IPS-18a (cell line): Measurements from ENCODE around the gene NUFIP1.
"Not testable (repeated sequence)": the region's sequence is repeated elsewhere in the genome, so short reads cannot be mapped to it uniquely, and the experiment has no call there.

ENCODE experiments used
- H3K27ac ChIP-seq: one replicate; pipeline ENCODE4 v1.5.1; 2013; ENCODE audit warnings: low read length
- H3K27me3 ChIP-seq: one replicate; pipeline ENCODE4 v1.6.1; 2013; ENCODE audit warnings: mild to moderate bottlenecking, low read length; ENCODE audit not compliant: control insufficient read depth, insufficient read depth
- H3K36me3 ChIP-seq: one replicate; pipeline ENCODE4 v1.6.1; 2013; ENCODE audit warnings: low read depth, low read length; ENCODE audit not compliant: control insufficient read depth
- H3K4me1 ChIP-seq: one replicate; pipeline ENCODE4 v1.6.1; 2013; ENCODE audit warnings: low read depth, low read length; ENCODE audit not compliant: control insufficient read depth
- H3K4me3 ChIP-seq: one replicate; pipeline ENCODE4 v1.5.1; 2013; ENCODE audit warnings: low read length
- H3K9ac ChIP-seq: one replicate; pipeline ENCODE4 v1.6.1; 2013; ENCODE audit warnings: mild to moderate bottlenecking, low read length, moderate library complexity
- H3K9me3 ChIP-seq: one replicate; pipeline ENCODE4 v1.6.1; 2013; ENCODE audit warnings: low read depth, low read length; ENCODE audit not compliant: control insufficient read depth

NUFIP1 gene

GRCh38 chr13:44989071-44989889 lies at the start of gene NUFIP1, which contains the start of gene GPALPP1:
TSS of gene NUFIP1 (minus strand) at chr13:44989471. CDS start at chr13:44989436, 35 bp downstream.
TSS of gene GPALPP1 (plus strand) at chr13:44989538. CDS start at chr13:44989655, 117 bp downstream.
- no peaks in the 10 kb centered on the region for H3K27me3 ChIP-seq
- peaks cover 12% of the 10 kb centered on the region for H3K36me3 ChIP-seq
- H3K9me3 ChIP-seq, result no peaks in the 10 kb centered on the region
- peaks cover 7% of the 10 kb centered on the region for H3K4me1 ChIP-seq
- H3K9ac ChIP-seq, result peak within 1 kb of the TSS; percentile 84
- H3K27ac ChIP-seq, result no peak within 1 kb of the TSS
- H3K4me3 ChIP-seq, result peak within 1 kb of the TSS; percentile 84

DNA sequence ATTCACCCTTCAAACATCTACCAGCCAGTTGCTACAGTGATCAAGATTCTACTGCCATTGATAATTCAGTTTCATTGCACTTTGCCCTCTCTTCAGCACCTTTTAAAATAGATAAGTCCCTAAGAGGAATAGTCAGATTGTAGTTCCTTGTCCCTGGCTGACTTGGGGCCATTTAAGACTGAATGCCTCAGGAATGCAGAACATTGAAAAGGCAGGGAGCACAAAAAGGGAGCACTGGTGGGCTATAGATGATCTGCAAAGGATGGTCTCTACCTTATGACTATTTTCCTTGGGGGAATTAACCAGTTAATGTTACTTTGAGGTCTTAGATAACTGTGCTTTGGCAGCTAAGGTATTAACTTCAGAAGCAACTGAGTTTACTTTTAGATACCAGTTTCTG lies 46.9 kb upstream of the NUFIP1 start:
- Histone ChIP-seq H3K4me3 (no peak overlapping the region), H3K36me3 (no peaks in the 10 kb centered on the region), H3K27ac (no peak overlapping the region), H3K9me3 (no peaks in the 10 kb centered on the region), H3K9ac (no peak overlapping the region), H3K4me1 (no peaks in the 10 kb centered on the region), H3K27me3 (no peaks in the 10 kb centered on the region)

DNA sequence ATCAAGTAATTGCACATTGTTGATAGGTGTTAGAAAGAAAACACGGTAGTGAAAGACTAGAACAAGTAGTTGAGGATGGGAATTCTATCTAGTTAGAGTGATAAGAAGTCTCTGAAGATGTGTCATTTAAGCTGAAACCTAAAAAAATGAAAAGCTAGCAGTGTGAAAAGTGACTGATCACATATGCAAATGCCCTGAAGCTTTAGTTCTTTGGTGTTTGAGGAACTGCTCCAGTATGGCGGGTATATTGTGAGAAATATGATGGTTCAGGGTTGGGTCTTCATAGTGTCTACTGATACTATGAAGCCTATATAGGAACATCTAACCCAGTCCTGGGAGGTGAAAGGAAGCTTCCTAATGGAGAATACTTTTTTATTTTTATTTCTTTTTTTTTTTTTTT lies 45.1 kb upstream of the NUFIP1 start:
- H3K4me1 ChIP-seq, result no peaks in the 10 kb centered on the region
- no peaks in the 10 kb centered on the region for H3K27me3 ChIP-seq
- H3K4me3 ChIP-seq, result no peak overlapping the region
- H3K36me3 ChIP-seq, result no peaks in the 10 kb centered on the region
- no peak overlapping the region for H3K9ac ChIP-seq
- H3K27ac ChIP-seq, result no peak overlapping the region
- no peaks in the 10 kb centered on the region for H3K9me3 ChIP-seq

DNA sequence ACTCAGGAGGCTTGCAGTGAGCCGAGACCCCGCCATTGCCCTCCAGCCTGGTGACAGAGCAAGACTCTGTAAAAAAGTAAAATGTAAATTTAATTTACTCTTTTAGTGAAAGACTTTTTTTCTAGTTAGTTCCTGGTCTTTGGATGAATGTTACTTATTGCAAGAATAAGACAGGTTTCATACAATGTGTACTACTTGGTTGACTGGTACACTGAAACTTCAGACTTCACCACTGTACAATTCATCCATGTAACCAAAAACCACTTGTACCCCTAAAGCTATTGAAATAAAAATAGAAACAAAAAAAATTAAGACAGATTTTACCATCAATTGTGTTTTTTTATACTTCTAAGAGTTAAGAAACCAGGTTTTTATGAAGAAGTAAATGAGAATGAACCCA lies 35.6 kb upstream of the NUFIP1 start:
- Histone ChIP-seq H3K9ac (no peak overlapping the region), H3K4me1 (no peaks in the 10 kb centered on the region), H3K9me3 (no peaks in the 10 kb centered on the region), H3K27me3 (no peaks in the 10 kb centered on the region), H3K27ac (no peak overlapping the region), H3K36me3 (peaks cover 24% of the 10 kb centered on the region), H3K4me3 (no peak overlapping the region)

DNA sequence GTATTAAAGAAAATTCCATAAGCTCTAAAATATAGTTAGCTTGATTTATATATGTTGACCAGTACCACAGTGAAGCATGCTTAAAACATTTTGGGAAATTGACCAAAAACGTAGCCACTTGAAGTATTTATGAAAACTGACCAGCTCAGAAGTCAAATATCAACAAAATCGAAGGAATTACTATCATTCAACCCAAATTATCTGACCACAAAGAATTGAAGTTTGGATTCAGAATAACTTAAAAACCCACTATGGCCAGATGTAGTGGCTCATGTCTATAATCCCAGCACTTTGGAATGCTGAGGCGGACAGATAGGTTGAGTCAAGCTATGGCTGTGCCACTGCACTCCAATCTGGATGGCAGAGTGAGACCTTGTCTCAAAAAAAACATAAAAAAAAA lies 32.0 kb upstream of the NUFIP1 start:
- no peak overlapping the region for H3K27ac ChIP-seq
- peaks cover 18% of the 10 kb centered on the region for H3K36me3 ChIP-seq
- no peaks in the 10 kb centered on the region for H3K9me3 ChIP-seq

GRCh38 chr13:45019981-45020380 lies 30.7 kb upstream of the NUFIP1 start:
- H3K9ac ChIP-seq, H3K4me3 ChIP-seq, H3K4me1 ChIP-seq, H3K9me3 ChIP-seq, H3K27me3 ChIP-seq, H3K27ac ChIP-seq: not testable (repeated sequence)
- H3K36me3 ChIP-seq, result peaks cover 24% of the 10 kb centered on the region

More for the DNA sequence above, 32.0 kb upstream of the NUFIP1 start:
- Histone ChIP-seq H3K4me1 (no peaks in the 10 kb centered on the region), H3K4me3 (no peak overlapping the region), H3K9ac (no peak overlapping the region), H3K27me3 (no peaks in the 10 kb centered on the region)

DNA sequence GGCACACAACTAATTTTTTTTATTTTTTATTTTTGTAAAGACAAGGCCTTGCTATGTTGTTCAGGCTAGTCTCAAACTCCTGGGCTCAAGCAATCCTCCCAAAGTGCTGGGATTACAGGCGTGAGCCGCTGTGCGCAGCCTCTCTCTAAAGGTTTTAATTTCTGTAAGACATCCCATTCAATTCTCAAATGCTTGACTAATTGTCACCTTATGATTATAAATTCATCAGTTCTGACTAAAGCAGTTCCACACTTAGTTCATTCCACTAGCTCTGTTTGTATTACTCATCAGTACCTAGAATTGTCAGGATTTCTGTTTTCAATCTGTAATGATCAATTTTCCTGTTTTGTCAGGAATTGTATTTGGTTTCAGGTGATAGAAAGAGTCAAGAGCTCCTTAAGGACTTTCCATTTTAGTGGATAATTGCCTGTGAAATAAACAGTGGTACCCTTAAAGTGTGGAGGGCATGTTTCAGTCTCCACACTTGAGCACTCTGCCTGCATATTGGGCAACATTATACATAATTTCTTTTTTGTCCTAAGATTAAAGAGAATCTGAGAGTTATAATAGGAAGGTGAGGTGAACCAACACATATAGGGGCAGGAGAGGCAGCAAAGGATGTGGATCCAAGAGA lies 27.6 kb upstream of the NUFIP1 start:
- H3K27ac ChIP-seq, result no peak overlapping the region
- H3K9me3 ChIP-seq, result no peaks in the 10 kb centered on the region
- peaks cover 26% of the 10 kb centered on the region for H3K36me3 ChIP-seq
- no peaks in the 10 kb centered on the region for H3K4me1 ChIP-seq
- H3K27me3 ChIP-seq, result no peaks in the 10 kb centered on the region
- H3K9ac ChIP-seq, result no peak overlapping the region
- no peak overlapping the region for H3K4me3 ChIP-seq

GRCh38 chr13:45015300-45015699 lies 26.0 kb upstream of the NUFIP1 start:
- no peaks in the 10 kb centered on the region for H3K9me3 ChIP-seq
- no peak overlapping the region for H3K27ac ChIP-seq
- no peak overlapping the region for H3K4me3 ChIP-seq
- no peak overlapping the region for H3K9ac ChIP-seq
- H3K27me3 ChIP-seq, result no peaks in the 10 kb centered on the region
- peaks cover 12% of the 10 kb centered on the region for H3K36me3 ChIP-seq
- no peaks in the 10 kb centered on the region for H3K4me1 ChIP-seq

DNA sequence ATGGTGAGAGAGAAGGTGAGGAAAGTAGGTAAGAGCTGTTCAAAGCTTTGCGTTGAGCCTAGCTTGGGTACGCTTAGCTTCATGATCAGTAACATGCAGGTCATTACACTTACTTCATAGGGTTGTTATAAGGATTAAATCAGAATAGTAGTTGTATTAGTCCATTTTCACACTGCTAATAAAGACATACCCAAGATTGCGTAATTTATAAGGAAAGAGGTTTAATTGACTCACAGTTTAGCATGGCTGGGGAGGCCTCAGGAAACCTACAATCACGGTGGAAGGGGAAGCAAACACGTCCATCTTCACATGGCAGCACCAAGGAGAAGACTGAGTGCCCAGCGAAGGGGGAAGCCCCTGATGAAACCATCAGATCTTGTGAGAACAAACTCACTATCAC lies 21.9 kb upstream of the NUFIP1 start:
- no peaks in the 10 kb centered on the region for H3K9me3 ChIP-seq
- H3K27ac ChIP-seq, result no peak overlapping the region
- no peak overlapping the region for H3K4me3 ChIP-seq
- H3K9ac ChIP-seq, result no peak overlapping the region
- peaks cover 24% of the 10 kb centered on the region for H3K36me3 ChIP-seq
- H3K27me3 ChIP-seq, result no peaks in the 10 kb centered on the region
- no peaks in the 10 kb centered on the region for H3K4me1 ChIP-seq

DNA sequence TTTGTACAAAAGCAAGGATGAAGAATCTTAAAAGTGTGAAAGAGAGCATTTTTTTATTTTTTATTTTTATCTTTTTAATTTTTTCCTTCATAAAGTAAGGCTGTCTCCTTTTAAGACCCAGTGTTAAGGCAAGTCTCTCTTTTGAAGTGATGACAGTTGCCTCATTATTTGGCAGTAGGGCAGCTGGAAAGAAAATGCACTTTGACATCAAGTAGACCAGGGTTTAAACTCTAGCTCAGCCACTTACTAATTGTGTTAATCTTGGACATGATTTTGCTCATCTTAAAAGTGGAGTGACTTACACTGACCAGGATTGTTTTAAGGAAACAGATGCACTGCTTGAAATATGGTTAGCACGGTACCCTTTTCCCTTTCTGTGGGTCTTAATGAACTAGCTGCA lies 18.6 kb upstream of the NUFIP1 start:
- Histone ChIP-seq H3K9me3 (no peaks in the 10 kb centered on the region), H3K36me3 (peaks cover 15% of the 10 kb centered on the region), H3K4me3 (no peak overlapping the region), H3K27me3 (no peaks in the 10 kb centered on the region), H3K27ac (no peak overlapping the region), H3K4me1 (no peaks in the 10 kb centered on the region), H3K9ac (no peak overlapping the region)

GRCh38 chr13:45007225-45007624 lies 18.0 kb upstream of the NUFIP1 start:
- no peak overlapping the region for H3K9ac ChIP-seq
- H3K9me3 ChIP-seq, result no peaks in the 10 kb centered on the region
- H3K27me3 ChIP-seq, result no peaks in the 10 kb centered on the region
- no peaks in the 10 kb centered on the region for H3K4me1 ChIP-seq
- peaks cover 20% of the 10 kb centered on the region for H3K36me3 ChIP-seq
- no peak overlapping the region for H3K27ac ChIP-seq
- H3K4me3 ChIP-seq, result no peak overlapping the region

DNA sequence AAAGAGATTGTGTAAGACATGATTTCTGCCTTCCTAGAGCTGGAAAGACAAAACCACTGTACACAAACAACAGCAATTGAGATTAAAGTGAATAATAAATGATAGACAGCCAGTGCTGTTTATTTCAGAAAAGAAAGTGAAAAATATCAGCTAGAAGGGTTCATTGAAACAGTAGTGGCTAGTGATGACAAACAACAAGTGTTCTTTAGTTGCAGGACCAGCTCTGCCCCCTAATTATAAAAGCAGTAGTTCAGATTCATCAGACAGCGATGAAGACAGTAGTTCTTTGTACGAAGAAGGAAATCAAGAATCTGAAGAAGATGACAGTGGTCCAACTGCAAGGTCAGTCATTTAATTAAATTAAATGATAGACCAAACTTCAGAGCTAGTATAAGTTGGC lies 14.8 kb upstream of the NUFIP1 start:
- peaks cover 20% of the 10 kb centered on the region for H3K36me3 ChIP-seq
- no peaks in the 10 kb centered on the region for H3K27me3 ChIP-seq
- H3K9ac ChIP-seq, result no peak overlapping the region

More for the DNA sequence above, 14.8 kb upstream of the NUFIP1 start:
- Histone ChIP-seq H3K27ac (no peak overlapping the region), H3K9me3 (no peaks in the 10 kb centered on the region), H3K4me1 (no peaks in the 10 kb centered on the region), H3K4me3 (no peak overlapping the region)
